DMS53 (cell line): ENCODE data around the gene MAB21L2.

Experiments
- DNase-seq: peaks from one replicate; lab custom pipeline; 2025; lab: John Stamatoyannopoulos, UW

MAB21L2 gene

GRCh38 chr4:150609131-150609530 is 27.2 kb downstream of the MAB21L2 start:
- DNase-seq, result no peak

- no peak for DNase-seq
These were observed 37.1 kb downstream of the MAB21L2 start for GRCh38 chr4:150619042-150619441.

- no peak for DNase-seq
These were observed 42.1 kb downstream of the MAB21L2 start for GRCh38 chr4:150624055-150624454.

GRCh38 chr4:150625033-150625432 is 43.1 kb downstream of the MAB21L2 start:
- DNase-seq, result no peak

GRCh38 chr4:150628073-150628472 is 46.1 kb downstream of the MAB21L2 start:
- DNase-seq, result no peak

GRCh38 chr4:150632639-150633038 is 50.7 kb downstream of the MAB21L2 start:
- DNase-seq, result no peak
